GM19372 (cell line): ENCODE data around the gene ENPP5.

Experiments
- ATAC-seq: cut with Tn5 transposase; IDR thresholded peaks from one replicate; pipeline ENCODE4 v1.9.1; 2021; ENCODE audit warnings: mild to moderate bottlenecking, low read depth, moderate library complexity; ENCODE audit not compliant: unreplicated experiment

The ENPP5 gene, protein sequence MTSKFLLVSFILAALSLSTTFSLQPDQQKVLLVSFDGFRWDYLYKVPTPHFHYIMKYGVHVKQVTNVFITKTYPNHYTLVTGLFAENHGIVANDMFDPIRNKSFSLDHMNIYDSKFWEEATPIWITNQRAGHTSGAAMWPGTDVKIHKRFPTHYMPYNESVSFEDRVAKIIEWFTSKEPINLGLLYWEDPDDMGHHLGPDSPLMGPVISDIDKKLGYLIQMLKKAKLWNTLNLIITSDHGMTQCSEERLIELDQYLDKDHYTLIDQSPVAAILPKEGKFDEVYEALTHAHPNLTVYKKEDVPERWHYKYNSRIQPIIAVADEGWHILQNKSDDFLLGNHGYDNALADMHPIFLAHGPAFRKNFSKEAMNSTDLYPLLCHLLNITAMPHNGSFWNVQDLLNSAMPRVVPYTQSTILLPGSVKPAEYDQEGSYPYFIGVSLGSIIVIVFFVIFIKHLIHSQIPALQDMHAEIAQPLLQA

DNA sequence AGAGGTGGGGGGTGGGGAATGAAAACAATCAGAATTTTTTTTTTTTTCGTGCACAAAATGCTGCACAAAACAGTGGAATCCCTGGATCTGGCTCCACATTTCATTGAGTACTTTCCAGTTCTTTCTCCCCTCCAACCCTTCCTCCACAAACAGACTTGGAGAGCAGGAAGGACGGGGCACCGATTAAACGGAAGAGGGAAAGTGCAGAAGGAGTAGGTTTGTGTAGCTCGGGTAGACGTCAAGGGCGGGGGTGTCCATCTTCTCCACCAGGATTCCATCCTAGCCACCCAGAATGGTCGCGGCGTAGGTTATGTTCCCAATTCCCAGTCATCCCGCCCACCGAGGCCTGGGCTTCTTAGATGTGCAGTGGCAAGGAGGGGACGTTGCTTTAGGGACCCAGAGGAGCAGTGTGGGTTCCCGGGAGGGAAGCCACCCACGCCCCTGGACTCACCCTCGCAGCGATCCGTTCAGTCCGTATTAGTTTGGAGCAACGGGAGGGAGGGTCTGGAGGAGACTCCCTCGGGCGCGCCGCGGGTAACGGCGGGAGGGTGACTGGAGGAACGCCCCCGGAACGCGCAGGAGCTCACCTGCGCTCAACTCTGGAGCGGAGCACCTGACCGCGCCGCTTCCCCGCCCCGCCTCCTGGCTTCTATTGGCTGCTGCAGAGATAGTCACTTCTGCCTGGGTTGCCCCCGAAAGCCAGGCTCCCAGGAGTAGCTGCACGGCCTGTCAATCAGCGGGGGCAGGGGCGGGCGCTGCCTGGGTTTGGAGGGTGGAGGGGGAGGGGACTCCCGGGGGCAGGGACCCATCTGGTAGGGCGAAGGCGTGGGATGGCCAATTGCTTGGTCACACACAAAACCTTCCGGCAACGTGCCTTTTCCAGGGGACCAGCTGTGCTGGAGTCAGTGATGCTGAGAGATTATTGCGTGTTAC lies at the start of gene ENPP5:
Gene ENPP5, minus strand, starts transcription at position 624 of the 933 bp plus-strand sequence. CDS start 2,718 bp downstream, outside the sequence.
- ATAC-seq, result peak; percentile 92

DNA sequence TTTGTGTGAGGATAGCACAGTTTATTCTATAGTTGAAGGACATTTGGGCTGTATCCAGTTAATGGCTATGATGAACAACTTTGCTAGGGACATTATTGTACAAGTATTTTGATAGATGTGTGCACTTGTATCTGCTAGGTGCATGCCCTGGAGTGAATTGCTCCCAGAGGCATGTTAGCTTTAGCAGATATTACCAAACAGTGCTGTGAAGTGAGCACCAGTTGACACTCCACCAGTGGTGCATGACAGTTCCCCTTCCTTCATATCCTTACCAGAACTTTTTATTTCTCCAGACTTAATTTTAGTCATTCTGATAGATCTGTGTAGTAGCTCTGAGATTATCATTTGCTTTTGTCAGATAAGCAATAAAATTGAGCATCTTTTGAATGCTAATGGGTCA lies 48.9 kb upstream of the ENPP5 start:
- ATAC-seq, result no peak

DNA sequence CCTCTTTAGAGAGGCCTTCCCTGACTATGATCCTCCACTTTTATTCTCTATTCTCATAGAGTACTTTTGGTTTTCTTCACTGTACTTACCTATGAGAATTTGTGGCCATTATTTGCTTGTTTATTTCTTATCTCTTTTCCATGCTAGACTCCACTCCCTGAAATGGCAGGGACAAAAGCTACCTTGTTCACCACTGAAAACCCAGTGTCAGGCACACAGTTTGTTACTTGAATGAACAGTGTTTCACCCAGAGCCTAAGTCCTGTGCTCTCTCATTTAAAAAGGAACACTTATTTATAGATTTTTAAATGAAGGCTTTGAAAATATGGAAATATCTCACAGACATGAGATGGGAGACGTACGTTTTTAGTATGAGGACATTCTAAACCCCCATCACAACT lies 47.7 kb upstream of the ENPP5 start:
- no peak for ATAC-seq

DNA sequence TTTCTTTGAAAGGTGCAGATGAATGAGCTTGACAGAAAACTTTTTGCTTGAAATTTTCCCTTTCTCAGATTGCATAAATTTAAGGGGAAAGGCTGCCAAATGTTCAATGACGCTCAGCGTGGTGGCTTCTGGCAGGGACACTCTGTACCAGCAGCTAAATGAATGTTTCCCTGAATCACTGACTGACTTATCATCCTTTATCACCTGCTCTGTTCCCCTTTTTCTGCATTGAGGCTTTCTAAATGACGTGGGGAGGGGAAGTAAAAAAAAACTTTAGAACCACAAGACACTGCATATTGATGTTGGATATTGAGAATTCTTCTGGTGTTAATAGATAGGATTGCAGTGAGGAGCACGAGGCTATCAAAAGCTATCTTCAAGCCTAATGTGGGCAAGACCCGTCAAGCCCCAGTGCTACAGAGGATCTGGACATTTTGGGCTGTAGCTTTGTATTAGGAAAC lies 46.9 kb upstream of the ENPP5 start:
- peak; percentile 47 for ATAC-seq

DNA sequence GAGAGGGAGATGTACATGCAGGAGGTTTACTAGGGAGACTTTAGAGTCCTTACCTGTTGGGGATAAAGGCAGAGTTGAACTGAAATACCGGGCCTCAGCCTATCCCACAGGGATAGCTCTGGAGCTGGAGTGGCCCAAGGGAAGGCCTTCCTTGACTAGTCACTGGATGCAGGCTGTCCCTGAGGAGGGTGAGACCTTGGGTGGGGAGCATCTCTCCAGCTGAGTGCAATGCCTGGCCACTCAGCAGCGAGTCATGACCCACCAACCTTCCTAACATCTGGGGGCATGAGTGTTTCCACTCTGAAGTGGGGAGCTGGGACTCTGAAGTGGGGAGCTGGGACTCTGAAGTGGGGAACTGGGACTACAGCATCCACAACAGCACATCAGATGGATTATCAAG lies 46.1 kb upstream of the ENPP5 start:
- ATAC-seq, result no peak

DNA sequence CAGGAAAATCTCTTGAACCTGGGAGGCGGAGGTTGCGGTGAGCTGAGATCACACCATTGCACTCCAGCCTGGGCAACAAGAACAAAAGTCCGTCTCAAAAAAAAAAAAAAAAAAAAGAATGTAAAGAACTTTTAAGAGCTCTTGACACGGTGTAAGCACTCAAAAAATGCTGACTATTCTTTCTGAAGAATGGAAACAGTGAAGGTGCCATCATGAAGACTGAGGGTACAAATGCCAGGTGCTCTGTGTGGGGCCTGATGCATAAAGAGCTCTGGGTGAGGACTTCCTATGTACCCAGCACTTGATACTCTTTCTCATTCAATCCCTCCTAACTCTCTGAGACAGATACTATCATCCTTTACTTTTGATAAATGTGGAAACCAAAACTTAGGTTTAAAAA lies 45.0 kb upstream of the ENPP5 start:
- ATAC-seq, result no peak

DNA sequence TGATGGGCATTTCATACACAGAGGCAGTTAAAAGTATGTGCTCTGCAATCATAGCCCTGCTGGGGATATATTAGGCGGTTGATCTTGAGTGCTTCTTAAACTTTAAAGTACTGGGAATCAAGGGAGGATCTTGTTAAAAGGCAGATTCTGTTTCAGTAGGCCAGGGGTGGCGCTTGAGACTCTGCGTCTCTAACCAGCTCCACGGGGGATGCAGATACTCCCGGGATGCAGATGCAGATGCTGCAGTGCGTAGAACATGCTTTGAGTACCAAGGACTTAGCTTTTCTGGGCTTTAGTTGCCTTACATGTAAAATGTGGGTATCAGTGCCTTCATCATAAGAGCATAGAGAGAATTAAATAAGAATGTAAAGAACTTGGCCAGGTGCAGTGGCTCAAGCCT lies 44.4 kb upstream of the ENPP5 start:
- no peak for ATAC-seq

DNA sequence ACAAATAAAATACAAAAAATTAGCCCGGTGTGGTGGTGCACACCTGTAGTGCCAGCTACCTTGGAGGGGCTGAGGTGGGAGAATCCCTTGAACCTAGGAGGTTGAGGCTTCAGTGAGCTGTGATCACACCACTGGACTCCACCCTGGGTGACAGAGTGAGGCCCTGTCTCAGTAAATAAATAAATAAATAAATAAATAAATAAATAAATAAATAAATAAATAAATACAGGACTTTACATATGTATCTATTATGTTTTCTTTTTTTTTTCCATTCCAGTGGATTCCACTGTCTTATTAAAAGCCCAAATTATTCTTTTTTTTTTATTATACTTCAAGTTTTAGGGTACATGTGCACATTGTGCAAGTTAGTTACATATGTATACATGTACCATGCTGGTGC lies 41.1 kb upstream of the ENPP5 start:
- no peak for ATAC-seq

DNA sequence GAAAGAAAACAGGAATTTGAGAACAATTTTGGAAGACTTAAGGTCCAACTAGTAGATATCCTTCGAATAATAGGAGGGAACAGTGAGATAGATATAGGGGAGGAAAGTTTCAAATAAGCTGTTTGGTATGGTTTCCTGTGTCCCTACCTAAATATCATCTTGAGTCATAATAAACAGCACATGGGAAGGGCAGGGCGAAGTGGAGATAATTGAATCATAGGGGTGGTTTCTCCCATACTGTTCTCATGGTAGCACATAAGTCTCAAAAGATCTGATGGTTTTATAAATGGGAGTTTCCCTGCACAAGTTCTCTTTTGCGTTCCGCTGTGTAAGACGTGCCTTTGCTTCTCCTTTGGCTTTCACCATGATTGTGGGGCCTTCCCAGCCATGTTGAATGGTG lies 39.5 kb upstream of the ENPP5 start:
- no peak for ATAC-seq

DNA sequence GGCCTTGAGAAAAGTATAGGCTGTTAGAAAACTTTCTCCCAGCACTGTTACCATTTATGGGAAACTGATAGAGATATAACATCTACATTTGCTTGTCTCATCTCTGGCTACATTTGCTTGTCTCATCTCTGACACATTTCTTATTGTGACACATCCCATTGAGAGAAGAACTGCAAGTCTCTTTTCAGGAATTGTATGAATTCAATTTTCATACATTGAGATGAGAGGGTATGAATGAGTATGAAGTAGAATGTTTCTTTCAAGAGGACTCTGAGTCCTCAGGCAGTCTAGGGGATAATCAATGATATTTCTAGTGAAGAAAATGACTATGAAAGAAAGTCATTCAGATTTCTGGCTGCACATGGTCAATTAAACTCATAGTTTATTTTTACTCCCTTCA lies 37.5 kb upstream of the ENPP5 start:
- ATAC-seq, result no peak

DNA sequence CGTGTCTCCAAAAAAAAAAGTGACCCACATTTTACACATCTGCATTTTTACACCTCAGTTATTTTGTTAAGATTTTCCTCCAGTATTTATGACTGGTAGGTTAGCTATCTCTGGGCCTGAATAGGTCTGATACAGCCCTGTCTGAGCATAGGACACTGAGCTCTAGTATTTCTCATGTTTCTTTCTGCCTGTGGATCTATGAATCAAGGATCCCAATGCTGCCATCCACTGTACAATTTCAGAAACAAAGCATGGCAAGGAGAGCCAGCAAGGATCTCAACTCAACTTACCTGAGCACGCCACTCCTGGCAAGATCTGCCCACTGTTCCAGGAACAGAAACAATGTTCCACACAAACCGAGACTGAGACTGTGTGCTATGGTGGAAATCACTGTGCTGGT lies 36.4 kb upstream of the ENPP5 start:
- no peak for ATAC-seq

DNA sequence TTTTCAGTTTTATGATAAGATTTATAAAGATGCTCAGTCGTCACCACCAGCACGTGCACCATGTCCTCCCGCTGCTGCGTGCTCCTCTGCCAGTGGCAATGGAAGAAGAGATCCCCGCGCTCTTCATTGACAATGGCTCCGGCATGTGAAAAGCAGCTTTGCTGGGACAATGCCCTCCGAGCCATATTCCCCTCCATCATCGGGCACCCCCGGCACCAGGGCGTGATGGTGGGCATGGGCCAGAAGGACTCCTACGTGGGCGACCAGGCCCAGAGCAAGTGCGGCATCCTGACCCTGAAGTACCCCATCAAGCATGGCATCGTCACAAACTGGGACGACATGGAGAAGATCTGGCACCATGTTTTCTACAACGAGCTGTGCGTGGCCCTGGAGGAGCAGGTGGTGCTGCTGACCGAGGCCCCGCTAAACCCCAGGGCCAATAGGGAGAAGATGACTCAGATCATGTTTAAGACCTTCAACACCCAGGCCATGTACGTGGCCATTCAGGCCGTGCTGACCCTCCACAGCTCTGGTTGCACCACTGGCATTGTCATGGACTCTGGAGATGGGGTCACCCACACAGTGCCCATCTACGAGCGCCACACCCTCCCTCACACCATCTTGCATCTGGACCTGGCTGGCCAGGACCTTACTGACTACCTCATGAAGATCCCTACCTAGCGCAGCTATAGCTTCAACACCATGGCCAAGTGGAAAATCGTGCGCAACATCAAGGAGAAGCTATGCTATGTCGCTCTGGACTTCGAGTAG lies 34.3 kb upstream of the ENPP5 start:
- ATAC-seq, result no peak

DNA sequence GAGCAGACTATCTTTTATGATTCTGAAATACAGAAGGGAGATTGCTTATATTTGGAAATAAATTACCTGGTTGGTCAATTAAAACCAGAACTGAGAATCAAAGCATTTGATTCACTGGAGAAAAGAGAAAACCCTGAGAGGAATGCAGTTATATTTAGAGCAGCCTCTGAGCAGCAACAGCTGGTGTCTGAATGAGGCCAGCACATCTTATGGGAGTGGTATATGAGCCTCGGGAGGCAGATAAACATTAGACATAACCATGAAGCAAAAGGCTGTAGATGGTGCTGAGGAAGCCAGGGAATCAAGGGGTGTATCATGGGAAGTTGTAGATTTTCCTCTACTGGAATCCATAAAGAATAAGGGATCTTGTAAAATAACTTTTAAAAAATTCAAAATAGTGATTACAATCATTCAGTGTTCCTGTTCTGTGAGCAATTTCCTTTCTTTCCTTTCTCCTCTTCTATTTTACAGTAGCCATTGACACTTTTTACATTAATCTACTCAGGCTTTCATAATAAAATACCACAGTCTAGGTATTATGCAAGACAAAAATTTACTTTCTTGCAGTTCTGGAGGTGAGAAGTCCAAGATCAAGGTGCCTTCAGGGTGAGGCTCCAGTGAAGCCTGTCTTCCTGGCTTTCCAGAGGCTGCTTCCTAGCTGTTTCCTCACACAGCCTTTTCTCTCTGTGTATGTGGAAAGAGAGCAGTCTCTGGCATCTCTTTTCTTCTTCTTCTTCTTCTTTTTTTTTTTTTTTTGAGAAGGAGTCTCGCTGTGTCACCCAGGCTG lies 32.8 kb upstream of the ENPP5 start:
- ATAC-seq, result no peak

DNA sequence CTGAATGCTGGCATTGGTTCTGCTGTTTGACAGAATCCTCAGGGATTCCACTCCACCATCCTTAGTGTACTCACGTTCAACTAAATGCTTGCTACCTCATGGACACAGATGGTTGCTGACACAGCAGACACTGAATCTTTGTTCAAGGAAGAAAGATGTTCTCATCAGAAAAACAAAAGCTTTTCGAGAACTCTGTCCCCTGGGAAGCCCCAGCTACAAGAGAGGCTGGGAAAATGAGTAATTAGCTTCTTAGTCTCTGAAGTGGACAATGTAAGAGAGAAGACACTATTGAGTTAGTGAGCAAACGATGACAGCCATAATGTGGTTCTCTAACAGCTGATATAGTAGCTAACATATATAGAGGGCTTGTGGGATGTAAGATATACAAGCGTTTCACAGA lies 30.9 kb upstream of the ENPP5 start:
- ATAC-seq, result no peak

DNA sequence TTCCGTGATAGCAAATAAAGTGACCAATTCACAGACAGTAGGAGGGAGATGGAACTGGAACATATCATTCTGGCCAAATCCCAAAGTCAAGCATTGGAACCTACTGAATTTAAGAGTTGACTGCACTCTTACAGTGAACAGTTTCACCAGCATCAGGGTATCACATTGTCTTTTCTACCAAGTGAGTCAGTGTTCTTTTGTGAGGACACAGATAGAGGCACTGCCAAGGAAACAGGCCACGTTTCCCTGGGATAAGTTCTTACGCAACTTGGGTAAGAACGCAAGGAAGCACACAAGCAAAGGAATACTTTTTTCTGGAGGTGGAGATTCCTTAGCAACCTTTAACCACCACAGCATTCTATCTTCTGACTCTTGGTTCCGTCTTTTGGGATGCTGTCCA lies 28.6 kb upstream of the ENPP5 start:
- ATAC-seq, result no peak

DNA sequence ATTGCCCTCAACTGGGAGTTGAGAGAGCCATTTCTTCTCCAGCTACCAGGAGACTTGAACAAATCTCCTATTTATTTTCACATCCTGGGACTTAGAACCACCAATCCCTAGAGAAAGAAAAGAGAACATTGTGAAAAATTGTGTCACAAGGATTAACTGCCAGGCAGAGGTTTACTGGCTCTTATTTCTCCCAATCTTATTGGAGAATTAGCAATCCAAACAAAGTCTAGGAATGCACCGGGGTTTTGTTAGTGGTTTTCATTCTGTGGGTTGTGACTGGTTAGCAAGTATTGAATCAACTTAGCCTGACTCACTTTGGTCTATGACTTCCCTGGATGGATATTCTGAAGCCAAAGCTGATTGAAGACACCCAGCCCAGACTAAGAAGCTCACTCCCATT lies 21.2 kb upstream of the ENPP5 start:
- ATAC-seq, result no peak

DNA sequence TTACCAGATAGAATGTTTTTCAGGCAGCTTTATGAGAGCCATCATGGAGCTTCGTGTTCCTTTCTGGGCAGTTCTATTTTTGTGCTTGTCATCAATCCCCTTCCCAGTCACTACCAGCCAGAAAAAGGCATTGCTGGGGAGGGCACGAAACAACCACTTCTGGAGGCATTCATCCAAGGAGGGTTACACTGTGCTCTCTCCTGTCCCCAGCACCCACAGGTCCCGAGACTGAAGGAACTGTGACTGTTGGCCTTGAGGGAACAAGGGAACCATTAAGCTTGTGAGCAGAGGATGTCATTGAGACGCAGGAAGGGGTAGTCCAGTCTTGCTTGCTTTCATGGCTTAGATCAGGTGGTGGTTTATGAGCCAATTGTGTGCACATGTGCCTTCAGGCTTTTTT lies 20.1 kb upstream of the ENPP5 start:
- ATAC-seq, result no peak

DNA sequence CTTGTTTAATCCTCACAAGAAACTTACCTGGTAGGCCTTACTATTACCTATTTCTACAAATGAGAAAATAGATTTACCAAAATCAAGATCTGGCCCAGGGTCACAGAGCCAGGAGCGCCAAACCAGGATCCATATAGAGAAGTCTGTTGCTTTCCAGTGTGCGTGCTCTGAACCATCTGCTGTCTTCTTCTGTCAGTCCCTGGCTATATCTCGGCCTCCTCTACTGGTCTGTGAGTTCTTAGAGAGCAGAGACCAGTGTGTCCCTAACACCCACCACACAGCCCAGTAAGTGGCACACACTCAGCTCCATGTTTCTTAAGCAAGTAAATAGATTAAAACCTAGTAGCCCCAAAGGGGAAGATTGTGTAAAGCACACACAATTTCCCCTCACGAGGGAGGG lies 18.9 kb upstream of the ENPP5 start:
- ATAC-seq, result no peak

DNA sequence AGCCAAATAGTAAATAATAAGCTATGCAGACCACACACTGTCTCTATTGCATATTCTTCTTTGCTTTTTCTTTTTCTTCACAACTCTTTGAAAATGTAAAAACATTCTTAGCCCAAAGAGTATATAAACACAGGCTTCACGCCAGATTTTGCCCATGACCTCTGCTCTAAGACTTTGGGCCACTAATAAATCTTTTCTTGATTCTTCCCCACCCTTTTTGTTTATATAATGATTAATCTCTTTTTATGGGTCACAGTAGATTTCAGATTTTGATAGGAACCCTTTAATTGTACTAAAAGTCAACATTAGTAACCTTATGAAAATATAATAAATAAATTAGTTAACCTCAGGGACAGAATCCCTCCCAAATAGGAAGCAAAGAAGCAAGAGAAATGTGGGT lies 15.8 kb upstream of the ENPP5 start:
- ATAC-seq, result no peak

DNA sequence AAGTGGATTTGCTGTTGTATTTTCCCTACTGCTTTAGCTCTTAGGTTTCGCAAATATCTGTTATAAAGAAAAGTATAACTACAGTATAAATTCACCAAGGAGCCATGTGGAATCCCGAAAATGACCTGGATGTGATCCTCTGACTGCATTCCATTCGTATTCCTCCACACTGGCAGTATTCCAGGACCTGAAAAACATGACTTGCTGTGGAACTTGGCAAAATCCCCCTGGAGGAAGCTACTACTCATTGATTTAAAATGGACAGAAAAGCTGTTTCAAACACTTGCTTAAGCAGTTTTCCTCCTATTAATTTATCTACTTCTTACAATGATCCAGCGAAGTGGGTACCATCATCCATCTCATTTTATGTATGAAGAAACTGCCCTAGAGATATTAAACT lies 13.3 kb upstream of the ENPP5 start:
- no peak for ATAC-seq
